Measurements from ENCODE around the gene TMCC1. TPM values are rescaled to one million over a fixed set of nuclear protein-coding genes. Genes with fewer than 3 reads are reported as not detected.

The TMCC1 gene
- total RNA-seq, 1 donor, result 11.2 TPM

DNA sequence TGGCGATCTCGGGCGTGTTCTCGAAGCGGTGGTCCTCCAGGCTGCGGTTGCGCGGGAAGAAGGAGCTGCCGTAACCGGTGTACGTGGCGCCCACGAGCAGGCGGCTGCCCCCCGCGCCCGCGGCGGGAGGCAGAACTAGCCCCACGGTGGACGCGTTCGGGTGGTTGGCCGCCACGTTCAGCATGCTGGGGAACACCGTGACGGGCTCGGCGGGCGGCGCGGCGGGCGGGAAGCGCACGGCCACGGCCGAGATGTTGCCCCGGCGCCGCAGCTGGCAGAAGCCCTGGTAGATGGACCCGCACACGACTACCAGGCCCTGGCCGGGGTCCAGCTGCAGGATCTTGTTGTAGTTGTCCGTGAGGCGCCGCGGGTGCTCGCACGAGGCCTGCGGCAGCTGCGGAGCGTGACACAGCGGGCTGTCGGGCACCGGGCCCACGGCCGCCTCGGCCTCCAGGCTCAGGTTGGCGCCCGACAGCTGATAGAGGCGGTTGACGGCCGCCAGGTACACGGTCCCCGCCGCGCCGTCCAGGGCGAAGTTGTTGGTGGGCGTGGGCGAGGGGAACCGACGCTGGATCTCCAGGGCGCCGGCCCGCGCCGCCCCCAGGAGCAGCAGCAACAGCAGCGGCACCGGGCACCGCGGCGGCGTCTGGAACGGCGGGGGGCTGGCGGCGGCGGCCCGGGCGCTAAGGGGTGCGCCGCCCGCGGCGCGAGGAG lies 287.4 kb downstream of the TMCC1 start:
- peak overlapping the region; percentile 80 for H3K4me3 ChIP-seq (ENCODE audit: low read depth, low read length)
- DNase-seq (ENCODE audit: low read depth), result peak; percentile 53

DNA sequence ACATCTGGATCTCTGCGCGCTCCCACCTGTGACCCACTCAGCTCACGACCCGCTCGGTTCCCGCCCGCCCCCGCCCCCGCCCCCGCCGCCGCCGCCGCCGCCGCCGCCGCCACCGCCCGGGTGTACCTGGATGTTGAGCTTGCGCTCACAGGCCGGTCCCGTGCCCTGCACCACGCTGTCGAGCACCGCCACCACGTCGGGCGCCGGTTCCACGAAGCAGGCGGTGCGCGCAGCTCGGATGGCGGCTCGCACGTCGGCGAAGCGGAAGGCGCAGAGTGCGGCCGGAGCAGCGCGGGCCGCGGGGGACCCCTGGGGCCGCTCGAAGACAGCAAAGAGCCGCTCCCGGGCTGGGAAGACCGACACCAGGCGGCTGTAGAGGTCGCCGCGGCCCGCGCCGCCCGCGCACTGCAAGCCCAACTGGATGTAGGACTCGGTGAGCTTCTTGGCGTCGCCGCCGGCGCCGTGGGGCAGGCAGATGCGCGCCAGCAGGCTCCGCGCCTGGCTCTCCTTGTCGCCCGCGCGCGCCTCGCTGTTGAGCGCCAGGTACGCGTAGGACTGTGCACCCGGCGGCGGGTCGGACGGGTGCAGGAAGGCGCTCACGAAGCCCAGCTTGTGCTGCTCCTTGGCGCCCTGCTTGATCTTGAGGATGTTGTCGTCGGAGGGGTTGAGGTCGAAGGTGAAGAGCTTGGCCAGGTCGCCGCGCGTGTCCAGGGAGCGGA lies 288.1 kb downstream of the TMCC1 start:
- TF ChIP-seq, protein P1, sequence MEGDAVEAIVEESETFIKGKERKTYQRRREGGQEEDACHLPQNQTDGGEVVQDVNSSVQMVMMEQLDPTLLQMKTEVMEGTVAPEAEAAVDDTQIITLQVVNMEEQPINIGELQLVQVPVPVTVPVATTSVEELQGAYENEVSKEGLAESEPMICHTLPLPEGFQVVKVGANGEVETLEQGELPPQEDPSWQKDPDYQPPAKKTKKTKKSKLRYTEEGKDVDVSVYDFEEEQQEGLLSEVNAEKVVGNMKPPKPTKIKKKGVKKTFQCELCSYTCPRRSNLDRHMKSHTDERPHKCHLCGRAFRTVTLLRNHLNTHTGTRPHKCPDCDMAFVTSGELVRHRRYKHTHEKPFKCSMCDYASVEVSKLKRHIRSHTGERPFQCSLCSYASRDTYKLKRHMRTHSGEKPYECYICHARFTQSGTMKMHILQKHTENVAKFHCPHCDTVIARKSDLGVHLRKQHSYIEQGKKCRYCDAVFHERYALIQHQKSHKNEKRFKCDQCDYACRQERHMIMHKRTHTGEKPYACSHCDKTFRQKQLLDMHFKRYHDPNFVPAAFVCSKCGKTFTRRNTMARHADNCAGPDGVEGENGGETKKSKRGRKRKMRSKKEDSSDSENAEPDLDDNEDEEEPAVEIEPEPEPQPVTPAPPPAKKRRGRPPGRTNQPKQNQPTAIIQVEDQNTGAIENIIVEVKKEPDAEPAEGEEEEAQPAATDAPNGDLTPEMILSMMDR (IDR thresholded peaks at IDR 0.05; ENCODE audit: insufficient read depth, low read depth, low read length), result no peak
- DNase-seq (ENCODE audit: low read depth), result peak; percentile 64
- H3K4me3 ChIP-seq (ENCODE audit: low read depth, low read length), result peak overlapping the region; percentile 80

More for the DNA sequence above, 287.4 kb downstream of the TMCC1 start:
- TF ChIP-seq, protein P1 (IDR thresholded peaks at IDR 0.05; ENCODE audit: insufficient read depth, low read depth, low read length), result no peak

DNA sequence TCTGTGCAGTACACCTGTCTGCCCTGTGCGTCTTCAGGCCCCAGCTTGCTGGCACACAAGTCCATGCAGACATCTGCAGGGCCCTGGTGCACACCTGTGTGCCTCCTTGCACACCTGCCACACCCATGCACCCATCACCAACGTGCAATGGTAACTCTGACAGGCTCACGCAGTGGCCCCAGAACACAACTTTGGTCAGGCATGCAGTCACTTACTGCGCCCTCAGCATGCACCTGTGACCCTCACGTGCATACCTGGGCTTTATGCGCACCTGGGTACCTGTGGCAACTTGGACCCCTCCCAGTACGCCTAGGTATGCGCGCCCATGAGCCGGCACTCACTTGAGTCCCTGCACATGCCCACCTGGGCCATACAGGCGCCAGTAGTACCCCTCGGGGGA lies 288.7 kb downstream of the TMCC1 start:
- DNase-seq (ENCODE audit: low read depth), result no peak
- TF ChIP-seq, protein P1 (IDR thresholded peaks at IDR 0.05; ENCODE audit: insufficient read depth, low read depth, low read length), result no peak
- H3K4me3 ChIP-seq (ENCODE audit: low read depth, low read length), result peak overlapping the region; percentile 80

DNA sequence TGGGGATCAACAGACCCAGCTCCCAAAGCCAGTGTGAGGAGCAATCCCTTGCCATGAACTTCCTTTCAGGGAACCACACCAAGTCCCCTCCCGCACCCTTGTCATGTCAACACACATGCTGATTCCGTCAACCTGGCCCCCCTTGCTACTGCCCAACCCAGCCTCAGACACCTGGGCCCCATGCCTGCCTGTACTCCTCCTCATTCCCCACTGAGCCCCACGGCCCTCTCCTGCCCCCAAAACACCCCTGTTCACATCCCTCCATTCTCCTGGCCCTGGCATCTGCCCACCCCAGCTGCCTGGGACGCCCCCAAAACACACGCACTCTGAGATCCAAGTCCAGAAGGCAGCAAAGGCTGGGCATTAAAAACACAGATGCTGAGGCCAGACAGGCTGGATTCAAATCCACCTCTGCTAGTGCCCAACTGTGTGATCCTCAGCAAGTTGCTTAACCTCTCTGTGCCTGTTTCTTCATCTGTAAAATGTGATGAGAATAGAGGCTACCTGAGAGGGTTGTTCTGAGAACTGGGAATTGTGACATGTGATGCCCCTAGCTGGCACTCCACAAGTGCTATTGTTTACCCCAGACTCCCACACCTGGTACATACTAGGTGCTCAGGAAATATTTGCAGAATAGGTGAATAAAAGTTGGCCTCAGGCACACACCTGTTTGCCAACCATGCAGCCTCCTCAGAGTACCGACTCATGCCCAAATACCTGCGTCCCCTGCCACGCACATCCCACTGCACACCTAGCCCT lies 289.3 kb downstream of the TMCC1 start:
- TF ChIP-seq, protein P1 (IDR thresholded peaks at IDR 0.05; ENCODE audit: insufficient read depth, low read depth, low read length), result no peak
- DNase-seq (ENCODE audit: low read depth), result no peak

DNA sequence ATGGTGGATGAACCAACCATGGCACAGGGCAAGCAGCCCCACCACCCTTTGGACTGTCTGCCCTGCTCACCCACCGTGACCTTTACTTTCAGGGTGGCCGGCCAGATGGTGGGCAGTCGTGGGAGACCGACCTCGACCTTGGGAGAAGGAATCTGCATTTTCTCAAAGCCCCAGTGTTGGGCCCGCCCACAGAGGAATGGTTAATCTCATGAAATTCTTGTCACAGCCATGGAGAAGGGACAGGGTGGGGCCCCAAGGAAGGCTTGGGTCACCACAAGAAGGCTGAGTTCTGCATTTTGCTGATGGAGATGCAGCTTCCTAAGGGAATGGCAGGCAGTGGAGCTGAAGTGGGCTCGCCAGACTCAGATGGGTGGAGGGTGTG lies 290.0 kb downstream of the TMCC1 start:
- TF ChIP-seq, protein P1 (IDR thresholded peaks at IDR 0.05; ENCODE audit: insufficient read depth, low read depth, low read length), result no peak
- H3K4me3 ChIP-seq (ENCODE audit: low read depth, low read length), result peak overlapping the region; percentile 80
- DNase-seq (ENCODE audit: low read depth), result peak; percentile 81

More for the DNA sequence above, 289.3 kb downstream of the TMCC1 start:
- H3K4me3 ChIP-seq (ENCODE audit: low read depth, low read length), result peak overlapping the region; percentile 80

DNA sequence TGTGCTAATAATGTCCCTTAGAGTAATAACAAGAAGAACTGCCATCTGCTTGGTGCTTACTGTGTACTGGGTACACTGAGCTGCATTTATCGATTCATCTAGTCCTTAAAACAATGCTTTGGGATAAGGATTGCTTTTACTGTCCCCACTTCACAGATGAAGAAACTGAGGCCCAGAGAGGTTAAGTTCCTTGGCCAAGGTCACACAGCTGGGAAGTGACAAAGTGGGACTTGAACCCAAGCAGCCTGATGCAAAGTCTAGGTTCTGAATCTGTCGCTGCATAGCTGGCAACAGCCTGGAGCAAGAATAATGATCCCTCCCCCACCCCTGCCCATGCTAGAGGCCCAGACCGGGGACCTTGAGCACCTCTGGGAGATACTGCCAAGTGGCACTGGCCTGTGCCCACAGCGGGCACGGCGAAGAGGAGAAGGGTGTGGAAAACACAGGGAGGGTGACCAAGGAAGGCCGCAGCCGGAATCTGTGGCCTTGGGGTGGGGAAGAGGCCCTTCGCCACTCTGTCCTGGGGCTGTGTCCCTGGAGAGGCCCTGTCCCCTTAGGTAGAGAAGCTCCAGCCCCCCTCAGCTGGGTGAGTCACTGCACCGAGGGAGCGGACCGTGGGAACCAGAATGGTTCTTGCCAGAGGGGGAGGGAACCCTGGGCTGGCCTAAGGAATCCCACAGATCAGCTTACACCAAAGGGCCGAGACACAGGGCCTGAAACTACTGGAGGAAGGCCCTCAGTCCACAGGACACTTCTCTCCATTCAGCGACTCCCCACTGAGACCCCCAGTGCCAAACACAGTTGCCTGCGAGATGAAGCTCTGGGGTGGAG lies 290.6 kb downstream of the TMCC1 start:
- H3K4me3 ChIP-seq (ENCODE audit: low read depth, low read length), result peak overlapping the region; percentile 80
- TF ChIP-seq, protein P1 (IDR thresholded peaks at IDR 0.05; ENCODE audit: insufficient read depth, low read depth, low read length), result no peak
- DNase-seq (ENCODE audit: low read depth), result peak; percentile 99
